Activated CD8-positive, alpha-beta memory T cell treated with anti-CD3 and anti-CD28 coated beads, Interleukin-2, amount 50 U/mL, for 48 hours (primary cell): ENCODE data around the gene ABCD1.
"Not testable (repeated sequence)": the region's sequence is repeated elsewhere in the genome, so short reads cannot be mapped to it uniquely, and the experiment has no call there.

Experiments used
- DNase-seq: peaks from one replicate; pipeline ENCODE4 v3.0.0-alpha.2; 2020

The ABCD1 gene

GRCh38 chrX:153736071-153736820, 11.6 kb downstream of the ABCD1 start:
- DNase-seq: no peak

GRCh38 chrX:153736871-153737441, 12.3 kb downstream of the ABCD1 start:
- no peak for DNase-seq

GRCh38 chrX:153738056-153738605, 13.5 kb downstream of the ABCD1 start:
- no peak for DNase-seq

DNA sequence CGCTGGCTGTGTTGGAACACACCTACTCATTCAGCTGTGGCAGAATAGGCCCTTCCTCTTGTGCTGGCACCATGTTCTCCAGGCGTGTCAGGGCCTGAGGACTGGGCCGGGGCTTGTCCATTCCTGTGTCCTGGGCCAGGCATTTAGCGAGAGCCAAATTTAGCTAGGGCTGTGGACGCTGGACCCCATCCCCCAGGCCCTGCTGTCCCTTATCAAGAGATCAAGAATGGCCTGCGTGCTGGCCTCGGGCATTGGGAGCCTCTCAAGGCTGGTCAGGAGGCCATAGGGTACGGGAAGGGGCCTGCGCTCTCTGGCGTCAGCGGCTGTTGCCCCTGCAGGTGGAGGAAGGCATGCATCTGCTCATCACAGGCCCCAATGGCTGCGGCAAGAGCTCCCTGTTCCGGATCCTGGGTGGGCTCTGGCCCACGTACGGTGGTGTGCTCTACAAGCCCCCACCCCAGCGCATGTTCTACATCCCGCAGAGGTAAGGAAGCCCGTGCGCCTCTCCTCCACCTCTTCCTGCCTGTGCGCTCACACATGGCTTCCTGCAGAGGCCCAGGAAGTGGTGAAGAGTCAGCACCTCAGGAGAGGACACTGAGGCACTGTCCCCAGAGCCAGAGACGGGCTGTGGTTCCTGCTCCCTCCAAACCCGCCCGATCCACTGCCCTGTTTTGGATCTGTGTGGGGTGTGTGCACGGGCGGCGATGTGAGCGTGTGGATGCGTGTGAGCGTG, 15.3 kb downstream of the ABCD1 start:
- DNase-seq: no peak

DNA sequence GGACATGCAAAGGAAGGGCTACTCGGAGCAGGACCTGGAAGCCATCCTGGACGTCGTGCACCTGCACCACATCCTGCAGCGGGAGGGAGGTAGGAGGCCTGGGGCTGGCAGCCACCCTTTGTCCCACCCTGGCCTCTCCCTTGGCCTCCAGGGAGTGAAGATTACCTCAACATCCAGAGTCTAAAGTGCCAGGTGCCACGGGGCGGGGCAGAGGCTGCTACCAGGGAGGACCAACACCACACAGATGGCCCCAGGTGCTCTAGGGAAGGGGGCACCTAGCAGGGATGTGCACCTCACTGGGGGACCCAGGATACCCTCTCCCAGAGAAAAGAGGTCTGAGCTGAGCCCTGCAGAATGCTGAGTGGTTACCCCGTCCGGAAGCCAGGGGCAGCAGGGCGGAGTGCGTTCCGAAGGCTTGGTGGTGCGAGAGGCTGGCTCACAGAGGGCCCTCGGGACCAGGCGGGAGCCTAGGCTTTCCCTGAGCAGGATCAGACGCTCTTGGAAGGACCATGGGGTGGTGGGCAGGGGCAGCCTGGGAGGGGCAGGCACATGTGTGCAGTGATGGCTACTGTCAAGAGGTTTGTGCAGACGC, 16.1 kb downstream of the ABCD1 start:
- DNase-seq: no peak

DNA sequence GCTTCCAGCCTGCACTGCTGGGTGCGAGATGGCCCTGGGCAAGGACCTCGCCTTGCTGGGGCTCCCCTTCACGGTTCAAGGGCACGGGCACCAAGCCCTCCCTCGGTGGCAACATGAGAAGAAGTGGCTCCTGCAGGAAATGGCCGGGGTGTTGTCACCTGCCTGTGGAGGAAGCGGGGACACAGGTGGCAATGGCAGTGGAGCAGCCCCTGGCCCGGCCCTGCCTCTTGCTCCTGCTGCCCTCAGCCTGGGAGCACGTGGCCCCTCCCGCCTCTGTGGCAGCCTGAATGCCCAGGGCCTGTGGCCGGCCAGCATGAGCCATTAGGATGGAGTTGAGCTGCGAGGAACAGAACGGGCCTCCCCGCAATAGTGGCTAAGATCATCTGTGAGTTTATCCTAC, 16.8 kb downstream of the ABCD1 start:
- no peak for DNase-seq

GRCh38 chrX:153742111-153742510, 17.5 kb downstream of the ABCD1 start:
- DNase-seq: not testable (repeated sequence)

- not testable (repeated sequence) for DNase-seq
Observed at GRCh38 chrX:153742796-153743467, 18.3 kb downstream of the ABCD1 start.

DNA sequence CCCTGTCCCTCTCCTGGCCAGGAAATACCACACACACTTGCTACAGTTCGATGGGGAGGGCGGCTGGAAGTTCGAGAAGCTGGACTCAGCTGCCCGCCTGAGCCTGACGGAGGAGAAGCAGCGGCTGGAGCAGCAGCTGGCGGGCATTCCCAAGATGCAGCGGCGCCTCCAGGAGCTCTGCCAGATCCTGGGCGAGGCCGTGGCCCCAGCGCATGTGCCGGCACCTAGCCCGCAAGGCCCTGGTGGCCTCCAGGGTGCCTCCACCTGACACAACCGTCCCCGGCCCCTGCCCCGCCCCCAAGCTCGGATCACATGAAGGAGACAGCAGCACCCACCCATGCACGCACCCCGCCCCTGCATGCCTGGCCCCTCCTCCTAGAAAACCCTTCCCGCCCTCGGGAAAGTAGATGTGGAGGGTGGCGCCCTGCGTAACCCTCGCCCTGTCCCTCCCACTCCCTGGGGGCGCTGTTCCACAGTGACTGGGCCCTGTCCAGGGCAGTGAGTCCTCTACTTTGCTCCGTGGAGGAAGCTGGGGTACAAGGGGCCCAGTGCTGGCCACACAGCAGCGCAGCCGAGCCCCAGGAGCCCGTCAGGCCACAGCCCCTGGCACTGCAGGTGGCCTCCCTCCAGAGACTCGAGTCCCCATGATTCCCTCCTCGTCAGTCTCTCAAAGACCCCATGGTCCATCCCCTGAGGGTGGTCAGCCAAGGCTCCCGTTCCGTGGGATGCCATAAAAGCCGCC, 19.0 kb downstream of the ABCD1 start:
- not testable (repeated sequence) for DNase-seq

- DNase-seq: no peak
Observed at GRCh38 chrX:153744210-153745066, 19.8 kb downstream of the ABCD1 start.

DNA sequence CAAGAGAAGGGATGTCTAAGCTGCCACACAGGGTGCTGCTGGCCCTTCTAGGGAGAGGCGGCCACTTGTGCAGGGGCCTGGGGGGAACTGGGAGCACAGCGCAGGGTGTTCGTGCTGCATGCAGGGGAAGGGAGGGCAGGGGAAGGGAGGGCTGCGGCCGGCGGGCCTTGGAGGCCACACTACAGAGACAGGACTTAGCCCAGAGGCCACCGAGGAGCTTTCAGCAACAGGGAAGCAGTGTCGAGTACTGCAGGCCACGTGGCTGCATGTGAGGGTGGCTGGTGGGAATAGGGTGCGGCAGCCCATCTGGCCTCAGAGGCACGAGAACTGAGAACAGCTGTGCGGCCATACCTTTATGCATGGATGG, 20.4 kb downstream of the ABCD1 start:
- DNase-seq: not testable (repeated sequence)

GRCh38 chrX:153746359-153746758, 21.7 kb downstream of the ABCD1 start:
- DNase-seq: no peak

DNA sequence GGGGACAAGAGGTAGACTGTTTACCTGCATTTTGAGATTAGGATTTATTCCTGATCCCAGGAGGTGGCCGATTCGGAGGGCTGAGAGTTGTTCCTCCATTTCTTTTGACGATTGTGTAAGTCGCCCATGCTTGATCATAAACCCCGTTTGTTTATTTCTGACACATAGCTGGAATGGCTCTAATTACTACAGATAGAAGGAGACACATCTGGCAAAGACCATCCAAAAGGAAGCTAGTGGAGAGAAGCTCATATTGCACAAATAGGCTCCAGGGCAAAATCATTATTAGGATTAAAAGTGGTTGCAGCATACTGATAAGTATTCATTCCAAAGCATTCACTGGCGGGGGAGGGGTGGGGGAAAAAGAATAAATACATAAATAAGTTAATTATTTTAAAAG, 22.3 kb downstream of the ABCD1 start:
- not testable (repeated sequence) for DNase-seq

GRCh38 chrX:153749017-153749416, 24.4 kb downstream of the ABCD1 start:
- not testable (repeated sequence) for DNase-seq

DNA sequence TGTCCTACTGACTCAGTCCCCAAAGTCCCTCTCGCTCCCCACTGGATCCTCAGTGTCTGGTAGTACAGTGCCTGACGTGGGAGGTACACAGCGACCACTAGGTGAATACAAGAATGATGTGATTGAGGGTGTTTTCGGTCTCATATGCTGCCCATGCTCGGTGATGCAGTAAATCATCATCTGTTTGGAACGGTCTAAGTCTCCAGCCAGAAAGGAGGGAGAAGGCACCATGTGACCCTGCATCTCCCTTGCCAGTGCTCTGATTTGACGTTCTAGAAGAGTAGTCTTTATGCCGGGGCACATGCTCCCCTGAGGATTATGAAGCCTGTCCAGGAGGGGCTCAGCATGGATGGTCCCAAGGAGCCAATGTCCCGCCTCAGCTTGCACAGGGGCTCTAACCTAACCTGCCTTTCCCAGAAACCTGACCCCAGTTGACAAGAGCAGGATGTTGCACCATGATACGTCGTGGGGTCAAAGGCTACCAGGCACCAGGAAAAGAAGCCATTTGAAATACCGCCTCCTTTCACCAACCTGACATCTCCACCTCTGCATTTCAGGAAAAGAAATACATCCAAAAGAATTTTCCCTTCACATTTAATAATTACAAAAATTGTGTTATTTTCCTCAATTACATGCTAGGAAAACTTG, 25.6 kb downstream of the ABCD1 start:
- no peak for DNase-seq

DNA sequence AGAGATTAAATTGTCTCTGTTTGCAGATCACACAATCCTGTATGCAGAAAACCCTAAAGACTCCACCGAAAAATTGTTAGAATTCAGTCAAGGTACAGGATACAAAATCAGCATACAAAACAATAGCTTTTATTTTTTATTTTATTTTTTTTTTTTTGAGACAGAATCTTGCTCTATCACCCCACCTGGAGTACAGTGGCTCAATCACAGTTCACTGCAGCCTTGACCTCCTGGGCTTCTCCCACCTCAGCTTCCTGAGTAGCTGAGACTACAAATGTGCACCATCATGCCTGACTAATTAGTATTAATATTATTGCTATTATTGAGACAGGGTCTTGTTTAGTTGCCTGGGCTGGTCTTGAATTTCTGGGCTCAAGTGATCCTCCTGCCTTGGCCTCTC, 30.5 kb downstream of the ABCD1 start:
- no peak for DNase-seq

DNA sequence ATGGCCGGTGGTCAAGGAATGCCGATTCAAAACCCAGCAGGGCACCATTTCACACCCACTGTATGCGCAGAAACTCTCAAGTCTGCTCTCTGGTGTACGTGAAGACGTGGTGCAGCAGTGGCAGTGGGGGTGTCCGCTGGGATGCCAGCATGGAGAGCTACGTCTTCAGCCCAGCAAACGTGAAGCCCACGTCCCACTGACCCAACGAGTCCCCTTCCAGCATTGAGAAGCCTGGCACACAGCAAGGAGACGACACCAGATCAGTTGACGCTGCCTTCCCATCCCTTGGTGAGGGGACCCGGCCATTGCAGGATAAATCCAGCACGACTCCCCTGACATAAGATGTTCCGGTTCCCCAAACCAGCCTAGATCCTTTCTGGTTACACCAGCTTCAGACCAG, 37.2 kb downstream of the ABCD1 start:
- no peak for DNase-seq

- DNase-seq: peak; percentile 34
Observed at GRCh38 chrX:153762626-153763173, 38.0 kb downstream of the ABCD1 start.

DNA sequence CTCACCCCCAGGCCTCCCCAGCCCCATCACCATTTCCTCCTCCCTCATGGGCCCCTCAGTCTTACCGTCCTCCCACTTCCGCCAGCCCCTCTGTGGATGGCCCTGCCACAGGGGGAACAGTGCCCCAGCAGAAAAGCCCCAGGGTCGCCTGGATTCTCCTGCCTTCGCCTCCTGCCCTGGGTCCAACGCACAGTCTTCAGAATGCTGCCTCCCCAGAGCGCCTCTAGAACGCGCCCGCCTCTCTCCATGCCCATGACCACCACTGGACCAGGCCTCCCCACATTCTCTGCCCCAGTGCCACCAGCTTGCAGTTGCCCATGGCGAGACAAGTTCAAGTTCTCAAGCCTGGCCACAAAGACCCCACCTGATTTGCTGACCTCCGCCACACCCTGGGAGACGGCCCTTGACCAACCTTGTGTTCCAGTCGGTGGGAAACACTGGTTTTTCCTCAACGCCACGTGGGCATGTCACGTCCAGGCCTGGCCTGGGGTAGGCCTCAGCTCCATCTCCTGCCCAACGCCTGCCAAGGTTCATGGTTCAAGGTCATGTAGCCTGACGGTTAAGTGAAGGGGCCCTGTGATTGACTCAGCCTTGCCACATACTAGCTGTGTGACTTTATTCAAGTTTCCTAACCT, 38.8 kb downstream of the ABCD1 start:
- DNase-seq: peak; percentile 40
